OCI-LY1 (cell line): Measurements from ENCODE around the gene OTOP3.

Experiments
- CTCF ChIP-seq: fragments of 200-600 bp; sonication (generic), shearing (Covaris generic); IDR thresholded peaks from 2 replicates; pipeline ENCODE4 v1.5.1; 2017; ENCODE audit warnings: mild to moderate bottlenecking, antibody characterized with exemption, low read length, moderate library complexity, mixed read lengths
- EZH2 ChIP-seq: fragments of 200-600 bp; sonication (generic), shearing (Covaris generic); IDR thresholded peaks from 2 replicates; pipeline ENCODE4 v1.8.0; 2017; ENCODE audit warnings: borderline replicate concordance, mixed run types, mild to moderate bottlenecking, antibody characterized with exemption, low read length, moderate library complexity, mixed read lengths

- TF ChIP-seq CTCF: no peak
- TF ChIP-seq EZH2: no peak
These were observed 19.1 kb downstream of the OTOP3 start for GRCh38 chr17:74954665-74955421.
